K562 (cell line): ENCODE measurements around the gene SPATA25. TPM values are rescaled to one million over a fixed set of nuclear protein-coding genes. Genes with fewer than 3 reads are reported as not detected.

ENCODE experiments used
- CBFA2T3 ChIP-seq: fragments of 450-650 bp; IDR thresholded peaks from 2 replicates; pipeline ENCODE4 v1.6.1; 2017
- EGR1 ChIP-seq: fragments of 450-650 bp; conservative IDR thresholded peaks from 2 replicates; pipeline ENCODE4 v1.6.1; 2017; ENCODE audit warnings: mild to moderate bottlenecking
- MITF ChIP-seq: IDR thresholded peaks from 2 replicates; pipeline ENCODE4 v1.6.1; 2014; ENCODE audit warnings: antibody characterized with exemption
- NKRF ChIP-seq: fragments of 450-650 bp; IDR thresholded peaks from 2 replicates; pipeline ENCODE4 v1.6.1; 2016; ENCODE audit warnings: borderline replicate concordance
- OTX1 ChIP-seq: fragments of 450-650 bp; formaldehyde crosslinking; IDR thresholded peaks from 2 replicates; pipeline ENCODE4 v1.4.0; 2022; ENCODE audit warnings: mild to moderate bottlenecking
- POLR3A ChIP-seq: IDR thresholded peaks from 2 replicates; pipeline ENCODE4 v1.6.1; 2011; ENCODE audit warnings: borderline replicate concordance, mild to moderate bottlenecking, moderate library complexity; ENCODE audit not compliant: insufficient read length, insufficient read depth; ENCODE audit errors: extremely low read depth
- PTRF ChIP-seq: fragments of 450-650 bp; IDR thresholded peaks from 2 replicates; pipeline ENCODE4 v1.6.1; 2016; ENCODE audit warnings: mild to moderate bottlenecking, missing genetic modification characterization, missing compliant biosample characterization
- SMAD1 ChIP-seq: fragments of 150-350 bp; IDR thresholded peaks from 2 replicates; pipeline ENCODE4 v1.6.1; 2014; ENCODE audit warnings: low read length, low read depth; ENCODE audit not compliant: partially characterized antibody
- SMAD2 ChIP-seq: fragments of 150-350 bp; IDR thresholded peaks from 2 replicates; pipeline ENCODE4 v1.6.1; 2014; ENCODE audit warnings: low read depth, mild to moderate bottlenecking, low read length
- SMC3 ChIP-seq: conservative IDR thresholded peaks from 2 replicates; pipeline ENCODE4 v1.6.1; 2011; ENCODE audit warnings: low read depth, low read length, improper control_type of control experiment; ENCODE audit not compliant: insufficient read depth
- SRSF1 ChIP-seq: fragments of 200-400 bp; formaldehyde crosslinking; IDR thresholded peaks from 2 replicates; pipeline ENCODE4 v1.6.1; 2017; ENCODE audit warnings: mild to moderate bottlenecking, low read depth, low read length, moderate library complexity
- ZBTB26 ChIP-seq: fragments of 450-650 bp; formaldehyde crosslinking; IDR thresholded peaks from 2 replicates; pipeline ENCODE4 v1.4.0; 2022; ENCODE audit warnings: missing genetic modification characterization
- ZBTB49 ChIP-seq: sonication (generic); formaldehyde crosslinking; IDR thresholded peaks from 2 replicates; pipeline ENCODE4 v1.8.0; 2022; ENCODE audit warnings: missing genetic modification reagents, mild to moderate bottlenecking, borderline replicate concordance
- ZFP1 ChIP-seq: fragments of 450-650 bp; formaldehyde crosslinking; IDR thresholded peaks from 2 replicates; pipeline ENCODE4 v1.4.0; 2020; ENCODE audit warnings: mild to moderate bottlenecking, mixed read lengths
- ZNF586 ChIP-seq: fragments of 450-650 bp; formaldehyde crosslinking; conservative IDR thresholded peaks from 2 replicates; pipeline ENCODE4 v1.4.0; 2020; ENCODE audit warnings: mild to moderate bottlenecking, moderate library complexity
- ZNF592 ChIP-seq: fragments of 450-650 bp; IDR thresholded peaks from 2 replicates; pipeline ENCODE4 v1.6.1; 2017; ENCODE audit warnings: antibody characterized with exemption, mild to moderate bottlenecking
- polyA plus RNA-seq, 8 experiments: library from polyadenylated mRNA; depleted of rRNA in 4 of 8; stranded (reverse) in 5 of 8; unstranded in 3 of 8; fragments of >200 nt; fragmentation: Nextera tagmentation in 2 of 8; fragmentation: Illumina TruSeq in 1 of 8; extraction: Ambion mirVana in 2 of 8; extraction: Trizol in 1 of 8; gene quantifications; 2 replicates each; pipeline versions ENCODE4 v1.2.1 to v1.2.3, GENCODE V29; 2011 to 2014; ENCODE audit warnings: inconsistent platforms in 1 of 8, missing spikeins in 1 of 8
- total RNA-seq, 7 experiments: library from RNA; depleted of rRNA in 6 of 7; stranded (reverse); fragments of >200 nt in 6 of 7; fragmentation: Illumina TruSeq in 2 of 7; extraction: Trizol in 2 of 7; gene quantifications; 2 replicates each; pipeline versions ENCODE4 v1.2.1 to v1.2.3, GENCODE V29; 2011 to 2021; ENCODE audit warnings: low replicate concordance in 1 of 7

The SPATA25 gene
- total and polyA plus RNA-seq, 9 of the 15 experiments (the other 6 are each of a cell fraction or from before 2014, with no cell fraction given), result 0.21 to 0.95 (median 0.53) TPM; not detected in 3

- no peak for TF ChIP-seq SMAD2
- TF ChIP-seq ZNF592, result peak; percentile 22; the same call in 1 of the 2 replicates
- TF ChIP-seq OTX1 (CRISPR knock-in tag), result no peak
- no peak for TF ChIP-seq PTRF (tag)
- TF ChIP-seq EGR1, result no peak
- TF ChIP-seq ZNF586, result no peak
- no peak for TF ChIP-seq SRSF1
- no peak for TF ChIP-seq ZFP1 (CRISPR knock-in tag)
- no peak for TF ChIP-seq SMC3
- no peak for TF ChIP-seq CBFA2T3
- no peak for TF ChIP-seq SMAD1
- no peak for TF ChIP-seq ZBTB26 (CRISPR knock-in tag)
- TF ChIP-seq MITF, result no peak
- no peak for TF ChIP-seq ZBTB49
- TF ChIP-seq POLR3A, result no peak
- TF ChIP-seq NKRF, result 0 out of 2 replicates have a peak, but pooled peaks have one; percentile 44
These were observed 6.2 kb downstream of the SPATA25 start, which contains the start of gene ZSWIM1 (continued) for GRCh38 chr20:45880988-45881788.
